Measurements from ENCODE around the gene FRMD4A.

FRMD4A gene

GRCh38 chr10:13613519-13613918, 717.2 kb downstream of the FRMD4A start:
- peak; percentile 49 for DNase-seq (ENCODE audit: low spot score)

GRCh38 chr10:13612654-13613373, 717.9 kb downstream of the FRMD4A start:
- DNase-seq (ENCODE audit: low spot score) = no peak

- DNase-seq (ENCODE audit: low spot score) = no peak
These were observed 722.4 kb downstream of the FRMD4A start for GRCh38 chr10:13608246-13608853.

GRCh38 chr10:13604357-13605040, 726.2 kb downstream of the FRMD4A start:
- DNase-seq (ENCODE audit: low spot score) = no peak

GRCh38 chr10:13597909-13598308, 732.8 kb downstream of the FRMD4A start:
- no peak for DNase-seq (ENCODE audit: low spot score)

- no peak for DNase-seq (ENCODE audit: low spot score)
These were observed 736.1 kb downstream of the FRMD4A start for GRCh38 chr10:13594641-13595040.

Data from AG20443 (cell line).